Measurements from ENCODE around the gene CRNN. TPM values are rescaled to one million over a fixed set of nuclear protein-coding genes. Genes with fewer than 3 reads are reported as not detected.

Gene CRNN
- total RNA-seq, 1 experiment from 2014 or later: not detected

DNA sequence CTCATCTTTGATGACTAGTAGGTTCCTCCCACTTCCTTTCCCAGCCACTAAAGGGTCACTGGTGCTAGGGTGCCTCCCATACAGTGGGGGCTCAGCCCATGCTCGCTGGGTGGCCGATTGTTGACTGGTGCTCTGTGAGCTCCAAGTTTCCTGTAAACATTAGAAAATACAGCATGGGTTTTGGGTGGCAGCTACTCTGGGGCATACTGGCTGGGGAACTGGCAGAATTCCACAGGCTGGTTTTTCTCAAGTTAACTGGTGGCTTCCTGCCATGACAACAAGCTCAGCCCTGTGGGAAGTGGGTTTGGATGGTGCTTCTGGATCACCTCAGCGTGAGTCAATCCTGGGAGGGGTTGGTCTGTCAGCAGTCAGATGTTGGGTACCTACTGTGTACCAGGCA is 28.7 kb upstream of the CRNN start:
- H3K56ac ChIP-seq (ENCODE audit: insufficient read length, low read depth, low read length): no peak overlapping the region
- H3K14ac ChIP-seq (ENCODE audit: insufficient read depth, low read length): no peak overlapping the region
- no peaks in the 10 kb centered on the region for H3K79me1 ChIP-seq (ENCODE audit: insufficient read depth, low read depth, low read length, poor library complexity, severe bottlenecking)
- H2AFZ ChIP-seq (ENCODE audit: low read length): no peak overlapping the region
- no peaks in the 10 kb centered on the region for H3K79me2 ChIP-seq (ENCODE audit: insufficient read depth, low read length)
- no peak overlapping the region for H2AK5ac ChIP-seq (ENCODE audit: insufficient read length, low read length)
- no peak overlapping the region for H3T11ph ChIP-seq (ENCODE audit: low read length)
- no peak overlapping the region for H3K4ac ChIP-seq (ENCODE audit: low read depth, low read length)
- no peak overlapping the region for H4K91ac ChIP-seq (ENCODE audit: insufficient read length, low read depth, low read length)
- no peaks in the 10 kb centered on the region for H3K4me1 ChIP-seq (ENCODE audit: insufficient read depth, low read length)
- H3K23ac ChIP-seq (ENCODE audit: insufficient read length, low read depth, low read length): no peak overlapping the region
- H4K8ac ChIP-seq (replicated peaks; ENCODE audit: insufficient read length, low read depth, low read length): no peak overlapping the region
- H3K4me2 ChIP-seq (ENCODE audit: insufficient read depth, insufficient read length, low read length): no peak overlapping the region
- Mint-ChIP-seq H3K27ac (no peak overlapping the region), H3K9me3 (peaks cover 71 to 78% of the 10 kb centered on the region in 2 experiments), H3K36me3 (ENCODE audit: insufficient read depth in 1 of 3, low read depth in 3 of 3) (peaks cover 0 to 34% (median 17%) of the 10 kb centered on the region in 3 experiments; a peak in 6 of 7 replicates), H3K4me3 (no peak overlapping the region), H3K27me3 (ENCODE audit: low read depth) (no peaks in the 10 kb centered on the region; the same call in 1 of the 2 replicates), H3K4me1 (no peaks in the 10 kb centered on the region)
- no peak overlapping the region for H2BK15ac ChIP-seq (ENCODE audit: low read depth, low read length)
- H3K18ac ChIP-seq (ENCODE audit: insufficient read length, low read depth, low read length): no peak overlapping the region
- H3K27me3 ChIP-seq (ENCODE audit: insufficient read depth, low read length): no peaks in the 10 kb centered on the region
- no peak overlapping the region for H2BK12ac ChIP-seq (ENCODE audit: insufficient read length, low read depth, low read length)
- no peak overlapping the region for H2BK120ac ChIP-seq (ENCODE audit: low read depth, low read length, poor library complexity, severe bottlenecking)
- no peaks in the 10 kb centered on the region for H3K23me2 ChIP-seq (ENCODE audit: insufficient read length, low read depth, low read length, poor library complexity, severe bottlenecking)
- TF ChIP-seq, protein P1, sequence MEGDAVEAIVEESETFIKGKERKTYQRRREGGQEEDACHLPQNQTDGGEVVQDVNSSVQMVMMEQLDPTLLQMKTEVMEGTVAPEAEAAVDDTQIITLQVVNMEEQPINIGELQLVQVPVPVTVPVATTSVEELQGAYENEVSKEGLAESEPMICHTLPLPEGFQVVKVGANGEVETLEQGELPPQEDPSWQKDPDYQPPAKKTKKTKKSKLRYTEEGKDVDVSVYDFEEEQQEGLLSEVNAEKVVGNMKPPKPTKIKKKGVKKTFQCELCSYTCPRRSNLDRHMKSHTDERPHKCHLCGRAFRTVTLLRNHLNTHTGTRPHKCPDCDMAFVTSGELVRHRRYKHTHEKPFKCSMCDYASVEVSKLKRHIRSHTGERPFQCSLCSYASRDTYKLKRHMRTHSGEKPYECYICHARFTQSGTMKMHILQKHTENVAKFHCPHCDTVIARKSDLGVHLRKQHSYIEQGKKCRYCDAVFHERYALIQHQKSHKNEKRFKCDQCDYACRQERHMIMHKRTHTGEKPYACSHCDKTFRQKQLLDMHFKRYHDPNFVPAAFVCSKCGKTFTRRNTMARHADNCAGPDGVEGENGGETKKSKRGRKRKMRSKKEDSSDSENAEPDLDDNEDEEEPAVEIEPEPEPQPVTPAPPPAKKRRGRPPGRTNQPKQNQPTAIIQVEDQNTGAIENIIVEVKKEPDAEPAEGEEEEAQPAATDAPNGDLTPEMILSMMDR (conservative IDR thresholded peaks at IDR 0.05): no peak
- no peaks in the 10 kb centered on the region for H4K20me1 ChIP-seq (ENCODE audit: control insufficient read depth, insufficient read depth, insufficient read length)
- WGBS (ENCODE audit: extremely low coverage, insufficient read length, low lambda C conversion rate): no CpG with 5 or more reads among the region's 3 CpGs
- DNase-seq: no peak
- no peak overlapping the region for H2BK5ac ChIP-seq (ENCODE audit: insufficient read length, low read length)
- no peak overlapping the region for H4K5ac ChIP-seq (ENCODE audit: insufficient read length, low read depth, low read length)
- no peak overlapping the region for H3K9ac ChIP-seq (ENCODE audit: extremely low read depth, insufficient read length, low read length)
- H2BK20ac ChIP-seq (ENCODE audit: low read depth, low read length, poor library complexity, severe bottlenecking): no peak overlapping the region
- H3K27ac ChIP-seq (ENCODE audit: insufficient read length, low read depth, low read length): no peak overlapping the region
- peaks cover 76% of the 10 kb centered on the region for H3K9me3 ChIP-seq (ENCODE audit: control insufficient read depth, low read depth, low read length)

Measured in H9 (cell line).